GM19438 (cell line): ENCODE data around the gene SBNO2.
"Not testable (repeated sequence)": the region's sequence is repeated elsewhere in the genome, so short reads cannot be mapped to it uniquely, and the experiment has no call there.

Experiments used
- ATAC-seq: cut with Tn5 transposase; IDR thresholded peaks from one replicate; pipeline ENCODE4 v1.9.1; 2021; ENCODE audit warnings: low read depth; ENCODE audit not compliant: unreplicated experiment

Gene SBNO2

DNA sequence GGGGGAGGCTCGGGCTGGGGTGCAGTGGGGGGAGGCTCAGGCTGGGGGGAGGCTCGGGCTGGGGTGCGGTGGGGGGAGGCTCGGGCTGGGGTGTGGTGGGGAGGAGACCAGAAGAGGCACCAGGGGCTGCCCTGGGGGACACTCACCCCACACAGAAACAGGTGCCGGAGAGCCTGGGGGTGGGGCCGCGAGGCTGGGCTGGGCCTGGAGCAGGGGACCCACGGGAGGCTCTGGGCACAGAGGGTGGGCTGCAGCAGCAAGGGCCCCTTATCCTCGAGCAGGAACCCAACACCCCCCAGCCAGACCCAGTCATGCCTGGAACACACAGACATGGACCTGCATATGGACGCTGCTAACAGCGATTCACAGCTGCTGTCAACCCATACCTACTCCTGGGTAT, 35.9 kb downstream of the SBNO2 start:
- no peak for ATAC-seq

DNA sequence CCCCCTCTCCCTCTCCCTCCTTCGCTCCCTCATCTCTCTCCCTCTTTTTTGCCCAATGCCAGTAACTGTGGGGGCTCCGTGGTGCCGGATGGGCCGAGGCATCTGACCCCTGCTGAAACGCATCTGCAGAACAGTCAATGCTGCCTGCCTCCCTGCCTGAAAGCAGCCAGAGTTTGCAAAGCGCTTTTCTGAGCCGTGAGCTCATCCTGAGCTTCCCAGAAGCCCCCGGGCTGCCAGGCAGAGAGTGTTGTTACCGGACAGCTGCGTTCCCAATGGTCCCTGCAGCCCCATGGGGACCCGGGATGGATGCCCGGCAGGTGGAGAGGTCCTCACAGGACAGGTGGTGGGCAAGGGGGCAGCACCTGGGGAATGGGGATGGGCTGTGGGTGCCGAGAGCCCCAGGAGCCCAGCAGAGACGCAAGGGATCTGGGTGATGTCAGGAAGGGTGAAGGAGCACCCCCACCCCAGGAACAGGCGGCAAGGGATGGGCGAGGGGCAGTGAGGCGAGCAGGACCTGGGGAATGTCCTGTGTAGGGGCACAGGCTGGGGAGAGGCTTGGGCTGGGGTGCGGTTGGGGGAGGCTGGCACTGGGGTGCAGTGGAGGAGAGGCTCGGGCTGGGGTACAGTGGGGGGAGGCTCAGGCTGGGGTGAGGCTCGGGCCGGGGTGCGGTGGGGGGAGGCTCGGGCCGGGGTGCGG, 37.3 kb downstream of the SBNO2 start:
- ATAC-seq: no peak

DNA sequence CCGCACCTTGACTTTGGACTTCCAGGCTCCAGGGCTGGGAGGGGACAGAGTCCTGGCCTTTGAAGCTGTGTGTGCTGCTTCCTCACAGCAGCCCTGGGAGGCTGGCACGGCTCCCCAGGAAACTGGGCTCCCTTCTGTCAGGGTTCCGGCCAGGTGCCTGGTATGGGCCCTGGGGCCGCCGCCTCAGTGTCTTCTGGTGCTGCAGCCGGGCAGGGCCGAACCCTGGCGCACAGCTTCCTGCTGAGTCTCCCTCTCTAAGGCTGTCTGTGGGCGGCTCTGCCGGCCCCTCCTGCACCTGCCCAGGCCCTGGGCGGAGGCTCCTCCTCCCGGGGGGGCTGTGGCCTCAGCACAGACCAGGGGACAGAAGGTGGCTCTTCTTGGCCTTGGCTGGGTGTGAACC, 37.9 kb downstream of the SBNO2 start:
- ATAC-seq: no peak

DNA sequence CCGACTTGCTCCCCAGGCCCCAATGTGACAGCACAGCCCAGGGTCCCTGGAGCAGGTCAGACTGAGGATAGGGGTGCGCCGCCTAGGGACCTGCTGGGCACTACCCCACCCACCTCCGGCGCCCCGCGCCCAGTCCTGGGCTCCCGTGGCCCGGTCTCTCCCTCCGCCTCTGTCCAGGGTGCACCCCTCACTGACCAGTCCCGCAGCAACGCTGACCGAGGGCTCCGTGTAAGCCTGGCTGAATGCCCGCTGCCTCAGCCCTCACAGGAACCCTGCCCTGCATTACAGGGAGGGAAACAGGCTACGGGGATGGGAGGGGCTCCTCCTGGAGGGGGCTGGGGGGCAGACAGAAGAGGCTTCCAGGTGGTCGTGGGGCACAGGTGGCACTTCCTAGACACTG, 38.6 kb downstream of the SBNO2 start:
- ATAC-seq: no peak

DNA sequence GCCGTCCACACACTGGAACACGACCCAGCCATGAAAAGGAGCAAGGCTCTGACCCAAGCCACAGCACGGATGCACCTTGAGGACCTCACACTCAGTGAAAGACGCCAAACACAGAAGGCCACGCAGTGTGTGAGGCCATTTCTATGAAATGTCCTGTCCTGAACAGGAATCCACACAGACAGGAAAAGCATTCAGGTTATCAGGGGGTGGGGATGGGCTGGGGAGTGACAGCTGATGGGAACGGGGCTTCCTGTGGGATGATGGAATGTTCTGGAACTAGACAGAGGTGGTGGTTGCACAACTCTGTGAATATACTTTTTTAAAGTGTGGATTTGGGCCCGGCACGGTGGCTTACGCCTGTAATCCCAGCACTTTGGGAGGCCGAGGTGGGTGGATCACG, 39.6 kb downstream of the SBNO2 start:
- no peak for ATAC-seq

DNA sequence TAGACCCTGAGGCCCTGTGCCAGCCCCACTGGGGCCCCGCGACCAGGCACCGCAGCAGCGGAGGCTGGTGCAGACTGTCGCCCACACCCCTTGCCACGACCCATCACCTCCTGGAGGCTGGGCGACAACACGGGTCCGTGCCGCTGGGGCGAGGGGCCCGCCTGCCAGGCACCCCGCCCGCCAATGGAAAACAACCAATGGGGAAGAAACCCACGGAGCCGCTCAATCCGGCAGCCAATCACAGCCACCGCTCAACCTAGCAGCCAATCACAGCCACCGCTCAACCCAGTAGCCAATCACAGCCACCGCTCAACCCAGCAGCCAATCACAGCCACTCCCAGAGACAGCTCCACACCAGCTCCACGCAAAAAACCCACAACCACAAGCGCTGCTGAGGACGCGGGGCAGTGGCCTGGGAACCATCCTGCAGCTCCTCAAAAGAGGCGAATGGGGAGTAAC, 40.6 kb downstream of the SBNO2 start:
- ATAC-seq: peak; percentile 66

DNA sequence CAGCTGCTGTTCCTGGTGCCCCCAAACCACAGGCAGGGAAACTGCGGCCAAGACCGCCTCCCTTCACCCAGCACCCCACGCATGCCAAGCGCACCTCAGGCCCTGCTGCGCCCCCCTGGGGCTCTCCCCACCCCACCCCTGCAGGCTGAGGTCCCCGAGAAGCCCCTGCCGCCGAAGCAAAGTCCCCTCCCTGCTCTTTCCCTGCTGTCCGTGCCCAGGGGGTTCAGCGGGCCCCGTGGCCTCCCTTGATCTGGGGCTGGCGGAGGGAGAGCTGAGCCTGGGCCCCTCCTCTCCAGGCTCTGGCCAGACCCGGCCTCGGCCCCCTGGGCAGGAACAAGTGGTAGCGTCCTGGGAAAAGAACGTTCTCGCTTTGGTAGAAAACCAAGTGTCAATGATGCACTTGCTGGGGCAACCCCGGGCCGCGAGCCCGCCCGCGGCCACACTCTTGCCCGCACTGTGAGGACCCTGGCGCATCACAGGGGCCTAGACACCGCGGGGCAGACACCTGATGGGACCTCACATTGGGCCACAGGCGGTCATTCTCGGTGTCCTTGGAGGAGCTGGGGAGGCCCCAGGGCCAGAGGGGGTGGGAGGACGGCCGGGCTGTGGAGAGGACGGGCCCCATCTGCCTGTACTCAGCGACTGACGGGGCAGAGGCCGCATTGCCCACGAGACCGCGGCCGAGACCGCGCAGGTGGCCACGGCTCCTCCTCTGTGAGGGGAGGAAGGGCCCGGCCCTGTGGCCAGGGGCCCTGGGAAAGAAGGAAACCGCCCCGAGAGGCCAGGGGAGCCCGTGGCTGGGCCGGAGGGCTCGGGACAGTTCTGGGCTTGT, 41.3 kb downstream of the SBNO2 start:
- no peak for ATAC-seq

DNA sequence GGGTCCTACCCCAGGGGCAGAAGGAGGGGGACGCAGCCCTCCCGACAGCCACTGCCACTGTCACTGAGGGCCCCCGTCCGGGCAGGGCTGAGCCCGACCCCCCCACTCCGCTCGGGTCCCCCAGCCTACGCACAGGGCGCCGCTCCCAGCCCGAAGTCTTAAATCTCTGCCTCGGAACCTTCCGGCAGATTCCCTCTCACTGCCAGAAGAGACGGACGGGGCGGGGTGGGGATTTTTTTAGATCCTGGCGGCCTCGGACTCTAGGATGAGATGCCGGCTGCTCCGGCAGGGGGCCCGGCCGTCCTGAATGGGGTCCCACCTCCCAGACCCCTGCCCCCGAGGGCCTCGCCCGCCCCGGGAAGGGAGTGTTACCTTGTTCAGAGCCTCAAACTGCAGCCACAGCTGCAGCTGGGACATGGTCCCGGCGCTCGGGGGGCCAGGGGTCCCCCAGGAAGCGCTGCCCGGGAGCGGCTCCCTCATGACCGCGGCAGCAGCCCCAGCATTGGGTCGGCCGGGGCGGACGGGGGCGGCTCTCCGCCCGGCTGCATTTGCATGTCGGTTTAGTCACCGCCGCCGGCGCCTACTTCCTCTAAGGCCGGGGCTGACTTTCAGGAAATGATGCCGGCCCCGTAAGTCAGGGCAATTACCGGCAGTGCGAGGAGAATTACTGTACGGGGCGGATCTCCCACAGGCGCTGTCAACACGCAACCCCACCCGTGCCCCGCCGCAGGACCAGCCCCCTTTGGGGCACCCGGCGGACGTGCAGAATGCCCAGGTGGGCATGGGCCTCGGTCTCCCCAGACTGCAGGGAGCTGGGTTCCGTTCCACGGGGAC, 42.1 kb downstream of the SBNO2 start:
- no peak for ATAC-seq

DNA sequence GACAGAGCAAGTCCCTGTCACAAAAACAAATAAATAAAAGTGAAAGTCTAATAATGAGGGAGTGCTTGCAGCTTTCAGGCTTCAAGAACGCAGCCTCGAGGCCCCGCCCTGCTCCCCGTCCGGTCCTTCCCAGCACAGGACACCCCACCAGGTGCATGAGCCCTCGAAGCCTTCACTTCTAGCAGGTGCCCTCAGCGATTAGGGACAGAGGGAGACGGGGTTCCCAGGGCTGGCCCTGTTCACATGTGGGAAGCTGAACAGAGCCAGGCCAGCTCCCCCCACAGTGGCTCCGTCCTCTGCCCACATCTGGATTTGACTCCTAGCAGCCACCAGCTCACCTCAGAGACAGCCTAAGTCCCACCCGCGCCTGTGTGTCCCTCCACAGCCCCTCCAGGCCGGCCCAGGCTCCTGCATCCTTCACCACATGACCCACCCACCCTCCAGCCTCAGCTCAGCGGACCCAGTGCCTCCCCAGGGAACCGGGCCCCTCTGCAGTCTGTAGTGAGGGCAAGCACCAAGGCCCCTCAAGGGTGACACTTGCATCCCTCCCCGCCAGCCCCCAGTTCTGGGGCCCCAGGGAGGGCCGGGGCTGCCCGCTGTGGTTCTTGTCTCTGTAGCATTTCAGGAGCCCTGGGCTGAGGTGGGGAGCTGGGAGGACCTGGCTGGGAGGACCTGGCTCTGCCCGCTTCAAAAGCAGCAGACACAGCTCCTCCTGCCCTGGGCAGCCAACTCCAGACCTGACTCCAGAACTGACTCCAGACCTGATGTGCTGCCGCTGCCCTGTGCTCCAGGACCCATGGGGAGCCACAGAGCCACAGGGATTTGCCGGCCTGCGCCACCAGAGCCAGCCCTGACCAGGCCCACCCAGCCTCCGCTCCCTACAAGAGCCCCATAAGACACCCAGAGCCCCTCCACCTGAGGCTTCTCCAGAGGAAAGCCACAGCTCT, 43.0 kb downstream of the SBNO2 start:
- no peak for ATAC-seq

DNA sequence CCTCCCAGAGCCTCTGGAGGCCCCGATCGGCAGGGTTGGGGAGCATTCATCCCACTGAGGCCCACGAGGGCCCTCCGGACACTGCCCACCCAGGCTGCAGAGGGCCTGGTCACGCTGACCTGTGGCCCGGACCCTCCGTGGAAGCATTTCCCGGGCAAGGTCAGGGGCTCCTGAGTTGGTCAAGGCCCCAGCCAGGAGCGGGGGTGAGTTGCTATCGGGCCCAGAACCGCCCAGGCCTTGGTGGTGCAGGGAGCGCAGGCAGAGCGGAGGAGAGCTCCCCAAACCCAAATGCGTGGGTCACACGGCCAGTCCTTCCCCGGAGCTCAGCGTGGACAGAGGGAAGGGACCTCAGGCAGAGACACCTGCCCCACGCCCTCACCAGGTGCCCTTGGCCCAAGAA, 44.5 kb downstream of the SBNO2 start:
- ATAC-seq: no peak

DNA sequence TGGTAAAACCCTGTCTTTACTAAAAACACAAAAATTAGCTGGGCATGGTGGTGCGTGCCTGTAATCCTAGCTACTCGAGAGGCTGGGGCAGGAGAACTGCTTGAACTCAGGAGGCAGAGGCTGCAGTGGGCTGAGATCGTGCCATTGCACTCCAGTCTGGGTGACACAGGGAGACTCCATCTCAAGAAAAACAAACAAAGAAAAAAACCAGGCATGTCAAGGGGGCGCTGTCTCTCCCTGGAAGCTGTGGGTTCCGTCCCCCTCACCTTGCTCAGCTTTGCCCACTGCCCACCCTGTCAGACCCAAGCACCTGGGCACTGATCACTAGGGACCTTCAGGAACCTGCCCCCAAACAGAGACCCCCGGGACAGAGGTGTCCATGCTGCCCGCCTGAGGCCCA, 45.0 kb downstream of the SBNO2 start:
- ATAC-seq: not testable (repeated sequence)

DNA sequence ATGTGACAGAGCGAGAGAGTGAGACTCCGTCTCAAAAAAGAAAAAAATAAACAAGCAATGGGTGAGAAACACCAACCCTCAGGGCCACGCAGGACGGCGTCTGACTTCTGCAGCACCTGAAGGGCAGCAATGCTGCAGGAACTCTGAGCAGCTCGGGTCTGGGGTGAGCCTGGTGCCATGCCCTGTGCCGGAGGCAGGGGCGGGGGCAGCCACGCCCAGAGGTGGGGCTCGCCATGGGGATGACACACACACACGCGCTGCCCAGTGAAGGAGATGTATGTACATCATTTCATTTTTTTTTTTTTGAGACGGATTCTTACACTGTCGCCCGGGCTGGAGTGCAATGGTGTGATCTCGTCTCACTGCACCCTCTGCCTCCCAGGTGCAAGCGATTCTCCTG, 46.0 kb downstream of the SBNO2 start:
- no peak for ATAC-seq

DNA sequence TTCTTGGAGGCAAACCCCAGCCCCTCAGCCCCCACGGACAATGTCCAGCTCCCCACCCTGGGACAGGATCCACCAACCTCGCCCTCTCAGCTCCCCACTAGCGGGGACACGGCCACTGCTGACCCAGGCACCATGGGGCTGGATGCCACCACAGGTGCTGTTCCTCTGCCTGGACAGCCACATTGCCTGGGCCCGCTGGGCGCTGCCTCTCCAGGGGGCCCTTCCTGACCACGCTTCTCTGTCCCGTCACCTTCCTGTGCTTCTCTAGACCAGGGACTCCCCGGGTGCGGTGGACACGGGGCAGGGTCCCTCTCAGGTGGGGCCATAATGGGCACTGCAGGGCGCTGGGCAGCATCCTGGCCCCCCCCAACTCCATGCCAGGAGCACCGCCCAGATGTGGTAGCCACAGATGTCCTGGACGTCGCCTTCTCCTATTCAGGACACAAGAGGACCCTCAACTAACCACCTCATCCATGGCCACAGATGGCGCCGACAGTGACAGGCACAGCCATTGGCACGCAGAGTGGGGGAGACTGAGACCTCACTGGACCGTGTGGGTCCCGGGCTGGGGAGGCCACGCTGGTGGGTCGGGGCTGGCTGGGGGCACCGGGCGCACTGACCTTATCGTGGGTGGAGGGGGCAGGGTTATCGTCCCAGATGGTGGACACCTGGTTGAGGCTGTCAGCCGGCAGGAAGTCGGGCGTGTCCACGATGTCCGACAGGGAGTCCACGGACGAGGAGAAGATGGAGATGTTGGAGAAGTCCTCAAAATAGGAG, 46.9 kb downstream of the SBNO2 start:
- ATAC-seq: no peak

DNA sequence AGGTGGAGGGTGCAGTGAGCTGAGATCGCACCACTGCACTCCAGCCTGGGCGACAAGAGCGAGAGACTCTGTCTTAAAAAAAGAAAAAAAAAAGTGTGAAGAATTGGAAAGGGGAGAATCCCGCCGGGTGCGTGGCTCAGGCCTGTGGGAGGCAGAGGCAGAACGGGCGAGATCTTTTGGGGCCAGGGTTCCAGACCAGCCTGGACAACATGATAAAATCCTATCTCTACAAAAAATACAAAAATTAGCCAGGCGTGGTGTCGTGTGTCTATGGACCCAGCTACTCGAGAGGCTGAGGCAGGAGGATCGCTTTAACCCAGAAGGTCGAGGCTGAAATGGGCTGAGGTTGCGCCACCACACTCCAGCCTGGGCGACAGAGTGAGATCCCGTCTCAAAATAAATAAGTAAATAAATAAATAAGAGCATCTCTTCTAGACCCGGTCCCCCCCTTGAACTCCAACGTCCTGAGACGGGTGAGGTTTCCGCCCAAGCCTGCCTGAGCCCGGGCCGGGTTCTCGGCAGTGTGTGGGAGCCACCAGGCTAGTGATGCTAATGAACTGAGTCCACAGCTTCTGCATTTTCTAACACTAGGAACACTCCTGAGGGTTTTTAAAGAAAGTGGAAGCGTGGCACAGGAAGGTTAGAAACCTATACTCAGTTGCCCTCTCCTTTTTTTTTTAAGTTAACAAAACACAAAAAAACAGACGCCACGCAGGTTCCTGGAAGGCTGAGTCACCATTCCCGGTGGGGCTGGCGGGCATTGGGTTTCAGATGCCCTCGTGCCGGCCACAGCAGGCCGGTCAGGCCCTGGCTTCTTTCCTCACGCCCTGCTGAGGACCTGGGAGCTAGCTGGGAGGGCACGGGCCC, 48.2 kb downstream of the SBNO2 start:
- no peak for ATAC-seq

DNA sequence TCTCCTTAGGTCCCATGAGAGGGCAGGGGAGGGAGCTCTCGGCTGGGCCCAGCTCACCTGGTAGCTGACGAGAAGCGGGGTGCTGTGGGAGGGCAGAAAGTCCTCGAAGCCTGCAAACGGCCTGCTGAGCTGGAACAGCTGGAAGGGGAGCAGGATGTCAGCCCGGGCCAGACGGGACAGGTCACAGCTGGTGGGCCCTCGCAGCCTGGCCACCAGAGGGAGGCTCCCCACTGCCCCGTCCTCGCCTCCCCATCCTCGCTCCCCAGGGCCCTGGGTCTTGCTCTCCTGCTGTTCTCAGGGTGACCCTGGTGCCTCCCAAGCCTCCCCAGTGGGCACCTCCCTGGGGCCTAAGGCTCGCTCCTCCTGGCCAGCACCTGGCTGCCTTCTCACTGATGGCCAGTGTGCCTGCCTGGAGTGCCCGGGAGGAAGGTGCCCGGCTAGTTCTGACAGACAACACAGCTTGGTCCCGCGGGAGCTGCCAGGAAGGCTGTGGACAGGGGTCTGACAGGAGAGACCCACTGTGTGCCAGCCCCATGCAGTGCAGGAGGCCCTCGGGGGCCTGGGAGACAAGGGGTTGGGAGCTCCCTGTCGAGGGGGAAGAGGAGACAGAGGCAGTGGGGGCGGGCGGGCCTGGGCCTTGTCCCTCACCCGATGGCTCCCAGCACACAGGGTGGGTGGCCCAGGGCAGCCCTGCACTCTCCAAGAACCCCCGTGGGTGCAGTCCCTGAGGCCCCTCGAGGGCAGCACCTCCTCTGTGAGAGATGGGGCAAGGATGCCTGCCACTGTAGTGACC, 50.0 kb downstream of the SBNO2 start:
- no peak for ATAC-seq

DNA sequence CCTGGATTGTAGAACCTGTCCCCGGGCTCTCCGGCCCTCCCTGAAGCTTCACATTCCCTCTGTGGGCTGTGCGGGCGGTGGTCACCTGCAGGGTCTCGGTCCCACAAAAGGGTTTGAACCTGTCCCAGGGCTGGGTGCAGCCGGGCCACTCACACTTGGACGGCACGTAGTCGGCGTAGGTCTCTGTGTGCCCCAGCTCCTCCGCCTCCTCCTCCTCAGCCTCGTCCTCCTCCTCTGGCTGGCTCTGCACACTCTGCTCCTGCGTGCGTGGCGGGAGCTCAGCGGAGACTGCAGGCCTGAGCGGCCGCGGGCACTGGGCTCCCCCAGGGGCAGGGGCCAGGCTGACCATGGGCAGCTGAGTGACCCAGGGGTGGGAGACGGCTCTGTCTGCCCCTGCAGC, 50.7 kb downstream of the SBNO2 start:
- no peak for ATAC-seq

DNA sequence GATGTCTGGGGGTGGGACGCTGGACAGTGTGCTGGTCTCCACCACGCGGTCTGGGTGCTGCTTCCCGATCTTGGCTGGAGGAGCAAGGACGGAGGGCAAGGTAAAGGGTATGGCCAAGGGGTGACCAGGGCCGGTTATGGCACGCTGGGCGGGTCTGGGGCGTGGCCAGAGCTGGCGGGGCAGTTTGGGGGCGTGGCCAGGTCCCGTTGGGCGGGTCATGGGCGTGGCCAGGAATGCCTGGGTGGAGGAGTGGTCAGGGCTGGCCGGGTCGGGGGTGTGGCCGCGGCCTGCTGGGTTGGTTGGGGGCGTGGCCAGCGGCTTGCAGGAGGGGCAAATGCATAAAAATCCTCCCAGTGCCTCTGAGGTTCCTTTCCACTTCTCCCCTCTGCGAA, 51.1 kb downstream of the SBNO2 start:
- ATAC-seq: no peak
